WTC11 (cell line): ENCODE results near the gene GALNT2. TPM values are rescaled to one million over a fixed set of nuclear protein-coding genes. Genes with fewer than 3 reads are reported as not detected.

ENCODE experiments used
- ATAC-seq: fragments of 200-7000 bp; cut with Tn5 transposase; 2 replicates; pipeline ENCODE4 v1.10.0; 2021; ENCODE audit warnings: mild to moderate bottlenecking, moderate library complexity
- CTCF ChIA-PET: fragments of 300-600 bp; sonication (Branson Sonifier 250); formaldehyde crosslinking; loops from one replicate; lab custom pipeline; 2021; ENCODE audit warnings: antibody characterized with exemption; lab: Charles Lee
- POLR2A ChIA-PET: fragments of 350-600 bp; sonication (Branson Sonifier 250); formaldehyde crosslinking; loops from one replicate; lab custom pipeline; 2021; ENCODE audit warnings: antibody characterized with exemption; lab: Charles Lee
- DNase-seq: peaks from one replicate; pipeline ENCODE4 v3.0.0; 2021; ENCODE audit warnings: low spot score
- H3K27ac Mint-ChIP-seq: 2 replicates; pipeline ENCODE4 v1.8.0; 2021; ENCODE audit warnings: mixed read lengths
- H3K27me3 Mint-ChIP-seq: 2 replicates; pipeline ENCODE4 v1.8.0; 2021; ENCODE audit warnings: low read depth, mild to moderate bottlenecking, moderate library complexity, mixed read lengths
- H3K36me3 Mint-ChIP-seq: 2 replicates; pipeline ENCODE4 v1.8.0; 2021; ENCODE audit warnings: mixed read lengths
- H3K4me1 Mint-ChIP-seq: 2 replicates; pipeline ENCODE4 v1.8.0; 2022; ENCODE audit warnings: mixed read lengths
- H3K4me3 Mint-ChIP-seq: 2 replicates; pipeline ENCODE4 v1.8.0; 2021; ENCODE audit warnings: mild to moderate bottlenecking, moderate library complexity, mixed read lengths
- H3K9me3 Mint-ChIP-seq: 2 replicates; pipeline ENCODE4 v1.8.0; 2021; ENCODE audit warnings: mixed read lengths
- FOXJ3 ChIP-seq: sonication (generic); formaldehyde crosslinking; IDR thresholded peaks from 2 replicates; pipeline ENCODE4 v1.9.0; 2021; ENCODE audit warnings: missing genetic modification reagents, mild to moderate bottlenecking, borderline replicate concordance
- FOXP1 ChIP-seq: sonication (generic); formaldehyde crosslinking; IDR thresholded peaks from 2 replicates; pipeline ENCODE4 v1.8.0; 2022; ENCODE audit warnings: missing genetic modification reagents, mild to moderate bottlenecking, moderate library complexity, borderline replicate concordance
- GABPB1 ChIP-seq: sonication (generic); formaldehyde crosslinking; IDR thresholded peaks from 2 replicates; pipeline ENCODE4 v1.8.1; 2023; ENCODE audit warnings: mild to moderate bottlenecking, missing genetic modification reagents
- NFATC4 ChIP-seq: fragments of 250-450 bp; sonication (Bioruptor Pico); IDR thresholded peaks from 2 replicates; pipeline ENCODE4 v1.9.0; 2021; ENCODE audit warnings: mild to moderate bottlenecking
- NFE2L1 ChIP-seq: sonication (generic); formaldehyde crosslinking; IDR thresholded peaks from 2 replicates; pipeline ENCODE4 v1.8.1; 2023; ENCODE audit warnings: missing genetic modification reagents
- OVOL2 ChIP-seq: fragments of 250-450 bp; sonication (Bioruptor Pico); IDR thresholded peaks from 2 replicates; pipeline ENCODE4 v1.9.0; 2021; ENCODE audit warnings: mild to moderate bottlenecking, borderline replicate concordance
- SMAD3 ChIP-seq: sonication (generic); formaldehyde crosslinking; IDR thresholded peaks from 2 replicates; pipeline ENCODE4 v1.8.0; 2022; ENCODE audit warnings: missing genetic modification reagents, mild to moderate bottlenecking, borderline replicate concordance
- SOX15 ChIP-seq: fragments of 250-450 bp; sonication (Bioruptor Pico); IDR thresholded peaks from 2 replicates; pipeline ENCODE4 v1.9.0; 2021; ENCODE audit warnings: mild to moderate bottlenecking
- SP1 ChIP-seq: sonication (generic); formaldehyde crosslinking; conservative IDR thresholded peaks from 2 replicates; pipeline ENCODE4 v1.8.1; 2022; ENCODE audit warnings: missing genetic modification reagents
- TCF7 ChIP-seq: sonication (generic); formaldehyde crosslinking; IDR thresholded peaks from 2 replicates; pipeline ENCODE4 v1.8.0; 2022; ENCODE audit warnings: mild to moderate bottlenecking, low read depth, missing genetic modification reagents, moderate library complexity
- TP53 ChIP-seq: sonication (generic); formaldehyde crosslinking; IDR thresholded peaks from 2 replicates; pipeline ENCODE4 v1.8.1; 2023; ENCODE audit warnings: mild to moderate bottlenecking, missing genetic modification reagents
- ZNF121 ChIP-seq: sonication (generic); formaldehyde crosslinking; IDR thresholded peaks from 2 replicates; pipeline ENCODE4 v1.8.0; 2023; ENCODE audit warnings: missing genetic modification reagents
- total RNA-seq: library from RNA; stranded (reverse); gene quantifications from 3 replicates; pipeline ENCODE4 v1.2.3, GENCODE V29; 2021
- TF ChIP-seq, protein P1 (sequence below): sonication (generic); formaldehyde crosslinking; IDR thresholded peaks from 2 replicates; pipeline ENCODE4 v1.8.1; 2023; ENCODE audit warnings: mild to moderate bottlenecking, missing genetic modification reagents
- TF ChIP-seq, protein P2 (sequence below): sonication (generic); formaldehyde crosslinking; IDR thresholded peaks from 2 replicates; pipeline ENCODE4 v1.8.1; 2022; ENCODE audit warnings: mild to moderate bottlenecking, missing genetic modification reagents, moderate library complexity, borderline replicate concordance
- TF ChIP-seq, protein P3 (sequence below): fragments of 250-450 bp; sonication (Bioruptor Pico); IDR thresholded peaks from 2 replicates; pipeline ENCODE4 v1.9.0; 2021; ENCODE audit warnings: mild to moderate bottlenecking
- TF ChIP-seq, protein P4 (sequence below): sonication (generic); formaldehyde crosslinking; IDR thresholded peaks from 2 replicates; pipeline ENCODE4 v1.8.0; 2022; ENCODE audit warnings: mild to moderate bottlenecking, missing genetic modification reagents
- TF ChIP-seq, protein P5 (sequence below): sonication (generic); formaldehyde crosslinking; IDR thresholded peaks from 2 replicates; pipeline ENCODE4 v1.8.1; 2023; ENCODE audit warnings: mild to moderate bottlenecking, missing genetic modification reagents, borderline replicate concordance

The GALNT2 gene
- total RNA-seq, 1 experiment from 2014 or later = 74.8 TPM

DNA sequence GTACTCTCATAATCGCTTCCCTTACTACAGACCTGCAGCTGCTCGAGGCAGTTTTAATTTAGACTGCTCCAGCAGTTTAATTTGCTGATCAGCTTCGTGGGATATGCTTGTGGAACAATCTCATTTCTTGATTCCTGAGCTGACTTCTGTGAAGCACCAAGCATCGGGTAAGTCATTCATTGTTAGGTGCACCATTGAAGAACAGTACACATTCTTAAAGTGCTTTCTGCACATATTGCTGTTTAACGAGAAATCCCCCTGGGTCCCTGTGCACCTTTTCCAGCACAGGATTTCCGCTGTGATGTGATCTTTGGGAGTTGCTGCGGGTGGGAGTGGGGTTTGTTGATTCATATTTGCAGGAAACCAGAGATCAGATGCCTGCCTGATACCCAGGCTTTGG, 9.1 kb downstream of the GALNT2 start:
- ChIA-PET POLR2A (no interaction called here), CTCF (no interaction called here)
- TF ChIP-seq FOXP1 (CRISPR knock-in tag) = no peak
- TF ChIP-seq FOXJ3 (CRISPR knock-in tag) = no peak
- no peak for TF ChIP-seq OVOL2 (CRISPR knock-in tag)
- no peak for TF ChIP-seq GABPB1 (CRISPR knock-in tag)
- no peak for TF ChIP-seq NFE2L1 (CRISPR knock-in tag)
- no peak for TF ChIP-seq NFATC4 (CRISPR knock-in tag)
- H3K4me3 Mint-ChIP-seq = no peak overlapping the region
- H3K9me3 Mint-ChIP-seq = no peaks in the 10 kb centered on the region
- no peak for ATAC-seq
- peak overlapping the region; percentile 10; the same call in 1 of the 2 replicates for H3K27ac Mint-ChIP-seq
- H3K27me3 Mint-ChIP-seq = no peaks in the 10 kb centered on the region
- peaks cover 51% of the 10 kb centered on the region for H3K4me1 Mint-ChIP-seq
- DNase-seq = no peak
- H3K36me3 Mint-ChIP-seq = peaks cover under 1% of the 10 kb centered on the region; the same call in 1 of the 2 replicates

DNA sequence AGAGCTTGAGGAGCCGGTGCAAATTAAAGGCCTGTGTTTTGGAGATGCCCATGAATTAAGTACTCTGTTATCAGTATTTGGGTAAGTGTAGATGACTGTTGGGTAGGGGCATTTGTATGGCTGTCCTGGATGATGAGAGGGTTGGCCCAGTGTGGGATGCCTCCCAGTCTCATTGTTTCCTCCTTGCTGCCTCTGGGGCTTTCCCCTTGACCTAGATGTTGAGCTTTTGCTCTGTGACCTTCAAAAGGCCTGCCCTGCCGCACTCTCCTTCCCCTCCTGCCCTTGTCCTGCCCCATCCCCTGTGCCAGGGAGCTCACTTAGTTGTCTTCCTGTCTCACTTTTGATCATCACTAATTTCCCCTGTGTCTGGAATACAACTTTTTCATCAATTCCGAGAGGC, 10.0 kb downstream of the GALNT2 start:
- ChIA-PET POLR2A (no interaction called here), CTCF (interaction anchor here (0.8 to 1.4 kb wide), 2 partner anchors 14 to 105 kb away, joined by 3 read pairs; no protein-coding TSS in a partner anchor)
- Mint-ChIP-seq H3K36me3 (peaks cover 10% of the 10 kb centered on the region), H3K9me3 (peaks cover 4% of the 10 kb centered on the region), H3K27me3 (no peaks in the 10 kb centered on the region), H3K27ac (no peak overlapping the region), H3K4me3 (no peak overlapping the region), H3K4me1 (peaks cover 42% of the 10 kb centered on the region)
- DNase-seq = no peak
- no peak for ATAC-seq
- no peak for TF ChIP-seq TCF7 (CRISPR knock-in tag)

DNA sequence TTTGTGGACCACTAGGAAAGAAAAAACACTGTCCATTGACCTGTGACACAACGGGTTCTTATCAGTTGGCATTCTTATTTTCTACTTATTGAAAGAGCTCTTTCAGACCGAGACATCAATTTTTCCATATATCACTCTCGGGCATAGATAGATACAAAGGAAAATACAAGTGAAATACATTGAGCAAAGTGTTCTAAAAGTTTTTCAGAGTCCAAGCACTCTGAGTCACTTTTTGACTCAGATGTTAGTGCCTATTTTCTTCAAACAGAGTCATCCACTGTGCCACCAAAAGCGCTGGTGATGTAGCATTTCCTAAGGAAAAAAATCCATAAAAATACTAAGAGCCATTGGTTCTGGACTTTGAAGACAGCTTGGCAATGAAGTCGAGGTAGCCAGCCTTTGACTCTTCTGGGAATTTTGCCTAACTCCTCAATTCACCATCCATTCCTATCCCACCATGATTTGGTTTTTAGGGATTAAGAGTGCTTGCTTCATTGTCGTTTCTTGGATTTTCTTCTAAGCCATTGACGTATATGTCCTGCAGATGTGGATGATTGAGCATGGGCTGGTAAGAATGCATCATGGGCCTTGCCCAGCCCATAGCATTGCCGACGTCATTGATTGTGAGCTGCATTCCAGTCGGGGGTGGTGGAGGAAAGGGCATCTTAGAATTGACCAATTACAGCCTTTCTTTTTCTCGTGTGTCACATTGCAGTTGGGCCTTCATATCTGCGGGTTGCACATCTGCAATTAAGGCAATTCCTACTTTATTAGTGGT, 10.6 kb downstream of the GALNT2 start:
- no peak for DNase-seq
- Mint-ChIP-seq H3K9me3 (peaks cover 11% of the 10 kb centered on the region), H3K27ac (no peak overlapping the region), H3K36me3 (peaks cover 16% of the 10 kb centered on the region), H3K4me3 (no peak overlapping the region), H3K4me1 (peaks cover 40% of the 10 kb centered on the region), H3K27me3 (peaks cover under 1% of the 10 kb centered on the region; the same call in 1 of the 2 replicates)
- ChIA-PET POLR2A (no interaction called here), CTCF (interaction anchor here (0.8 to 1.4 kb wide), 2 partner anchors 14 to 105 kb away, joined by 3 read pairs; no protein-coding TSS in a partner anchor)
- ATAC-seq = no peak
- TF ChIP-seq SMAD3 (no peak), SP1 (no peak)

DNA sequence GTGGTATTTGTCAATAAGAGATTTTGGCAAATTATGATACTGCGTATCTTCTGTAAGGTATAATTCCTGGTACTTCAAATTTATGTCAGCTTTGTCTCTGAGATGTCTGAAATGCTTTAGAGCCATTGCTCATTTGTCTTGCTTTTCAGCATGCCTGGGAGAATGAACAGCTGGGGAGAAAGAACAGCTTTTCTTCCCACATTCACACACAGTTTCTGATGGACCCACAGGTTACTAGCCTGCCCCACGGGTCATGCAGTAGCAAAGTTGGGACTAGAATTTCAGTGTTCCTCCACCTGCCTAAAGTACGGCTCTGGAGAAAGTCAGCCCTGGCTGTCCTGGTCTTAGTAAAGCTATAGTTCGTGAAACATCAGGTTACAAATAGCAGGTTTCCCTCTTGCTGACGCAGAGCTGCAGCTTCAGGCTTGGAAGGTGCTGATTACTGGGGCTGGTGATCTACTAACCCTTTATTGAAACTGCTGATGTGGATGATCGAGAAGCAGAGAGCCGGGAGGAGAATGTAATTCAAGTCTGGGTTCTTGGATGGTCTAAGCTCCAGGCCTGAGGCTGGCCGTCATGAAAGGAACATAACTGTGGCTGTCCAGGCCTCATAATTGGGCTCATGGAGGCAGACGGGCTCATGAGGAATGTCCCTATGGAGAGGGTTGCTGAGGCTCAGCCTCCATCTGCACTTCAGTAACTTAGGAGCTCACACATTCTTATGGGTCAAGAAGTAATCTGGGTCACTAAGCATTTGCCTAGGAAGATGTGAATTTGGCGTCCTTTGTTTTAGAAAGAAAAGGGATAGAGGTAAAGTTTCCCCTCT, 12.4 kb downstream of the GALNT2 start:
- Mint-ChIP-seq H3K9me3 (peaks cover 14% of the 10 kb centered on the region), H3K4me3 (no peak overlapping the region), H3K27ac (no peak overlapping the region), H3K27me3 (peaks cover 3% of the 10 kb centered on the region; the same call in 1 of the 2 replicates), H3K4me1 (peaks cover 36% of the 10 kb centered on the region), H3K36me3 (peaks cover 18% of the 10 kb centered on the region)
- DNase-seq = no peak
- ChIA-PET POLR2A (interaction anchor here (0.7 to 1.3 kb wide), 2 partner anchors 9 to 12 kb away, joined by 3 read pairs; no protein-coding TSS in a partner anchor), CTCF (interaction anchor here (1.5 kb wide), 1 partner anchor 12 kb away, joined by 3 read pairs; no protein-coding TSS in a partner anchor)
- no peak for ATAC-seq
- TF ChIP-seq, protein P1, sequence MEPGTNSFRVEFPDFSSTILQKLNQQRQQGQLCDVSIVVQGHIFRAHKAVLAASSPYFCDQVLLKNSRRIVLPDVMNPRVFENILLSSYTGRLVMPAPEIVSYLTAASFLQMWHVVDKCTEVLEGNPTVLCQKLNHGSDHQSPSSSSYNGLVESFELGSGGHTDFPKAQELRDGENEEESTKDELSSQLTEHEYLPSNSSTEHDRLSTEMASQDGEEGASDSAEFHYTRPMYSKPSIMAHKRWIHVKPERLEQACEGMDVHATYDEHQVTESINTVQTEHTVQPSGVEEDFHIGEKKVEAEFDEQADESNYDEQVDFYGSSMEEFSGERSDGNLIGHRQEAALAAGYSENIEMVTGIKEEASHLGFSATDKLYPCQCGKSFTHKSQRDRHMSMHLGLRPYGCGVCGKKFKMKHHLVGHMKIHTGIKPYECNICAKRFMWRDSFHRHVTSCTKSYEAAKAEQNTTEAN (CRISPR knock-in tag) = no peak
- TF ChIP-seq, protein P2, sequence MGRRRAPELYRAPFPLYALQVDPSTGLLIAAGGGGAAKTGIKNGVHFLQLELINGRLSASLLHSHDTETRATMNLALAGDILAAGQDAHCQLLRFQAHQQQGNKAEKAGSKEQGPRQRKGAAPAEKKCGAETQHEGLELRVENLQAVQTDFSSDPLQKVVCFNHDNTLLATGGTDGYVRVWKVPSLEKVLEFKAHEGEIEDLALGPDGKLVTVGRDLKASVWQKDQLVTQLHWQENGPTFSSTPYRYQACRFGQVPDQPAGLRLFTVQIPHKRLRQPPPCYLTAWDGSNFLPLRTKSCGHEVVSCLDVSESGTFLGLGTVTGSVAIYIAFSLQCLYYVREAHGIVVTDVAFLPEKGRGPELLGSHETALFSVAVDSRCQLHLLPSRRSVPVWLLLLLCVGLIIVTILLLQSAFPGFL (CRISPR knock-in tag) = no peak
- TF ChIP-seq TP53 (CRISPR knock-in tag) (no peak), SOX15 (CRISPR knock-in tag) (no peak), ZNF121 (CRISPR knock-in tag) (no peak)
- TF ChIP-seq, protein P3, sequence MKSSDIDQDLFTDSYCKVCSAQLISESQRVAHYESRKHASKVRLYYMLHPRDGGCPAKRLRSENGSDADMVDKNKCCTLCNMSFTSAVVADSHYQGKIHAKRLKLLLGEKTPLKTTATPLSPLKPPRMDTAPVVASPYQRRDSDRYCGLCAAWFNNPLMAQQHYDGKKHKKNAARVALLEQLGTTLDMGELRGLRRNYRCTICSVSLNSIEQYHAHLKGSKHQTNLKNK (CRISPR knock-in tag) = no peak
- TF ChIP-seq, protein P4, sequence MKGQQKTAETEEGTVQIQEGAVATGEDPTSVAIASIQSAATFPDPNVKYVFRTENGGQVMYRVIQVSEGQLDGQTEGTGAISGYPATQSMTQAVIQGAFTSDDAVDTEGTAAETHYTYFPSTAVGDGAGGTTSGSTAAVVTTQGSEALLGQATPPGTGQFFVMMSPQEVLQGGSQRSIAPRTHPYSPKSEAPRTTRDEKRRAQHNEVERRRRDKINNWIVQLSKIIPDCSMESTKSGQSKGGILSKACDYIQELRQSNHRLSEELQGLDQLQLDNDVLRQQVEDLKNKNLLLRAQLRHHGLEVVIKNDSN (CRISPR knock-in tag) = no peak
- TF ChIP-seq, protein P5, sequence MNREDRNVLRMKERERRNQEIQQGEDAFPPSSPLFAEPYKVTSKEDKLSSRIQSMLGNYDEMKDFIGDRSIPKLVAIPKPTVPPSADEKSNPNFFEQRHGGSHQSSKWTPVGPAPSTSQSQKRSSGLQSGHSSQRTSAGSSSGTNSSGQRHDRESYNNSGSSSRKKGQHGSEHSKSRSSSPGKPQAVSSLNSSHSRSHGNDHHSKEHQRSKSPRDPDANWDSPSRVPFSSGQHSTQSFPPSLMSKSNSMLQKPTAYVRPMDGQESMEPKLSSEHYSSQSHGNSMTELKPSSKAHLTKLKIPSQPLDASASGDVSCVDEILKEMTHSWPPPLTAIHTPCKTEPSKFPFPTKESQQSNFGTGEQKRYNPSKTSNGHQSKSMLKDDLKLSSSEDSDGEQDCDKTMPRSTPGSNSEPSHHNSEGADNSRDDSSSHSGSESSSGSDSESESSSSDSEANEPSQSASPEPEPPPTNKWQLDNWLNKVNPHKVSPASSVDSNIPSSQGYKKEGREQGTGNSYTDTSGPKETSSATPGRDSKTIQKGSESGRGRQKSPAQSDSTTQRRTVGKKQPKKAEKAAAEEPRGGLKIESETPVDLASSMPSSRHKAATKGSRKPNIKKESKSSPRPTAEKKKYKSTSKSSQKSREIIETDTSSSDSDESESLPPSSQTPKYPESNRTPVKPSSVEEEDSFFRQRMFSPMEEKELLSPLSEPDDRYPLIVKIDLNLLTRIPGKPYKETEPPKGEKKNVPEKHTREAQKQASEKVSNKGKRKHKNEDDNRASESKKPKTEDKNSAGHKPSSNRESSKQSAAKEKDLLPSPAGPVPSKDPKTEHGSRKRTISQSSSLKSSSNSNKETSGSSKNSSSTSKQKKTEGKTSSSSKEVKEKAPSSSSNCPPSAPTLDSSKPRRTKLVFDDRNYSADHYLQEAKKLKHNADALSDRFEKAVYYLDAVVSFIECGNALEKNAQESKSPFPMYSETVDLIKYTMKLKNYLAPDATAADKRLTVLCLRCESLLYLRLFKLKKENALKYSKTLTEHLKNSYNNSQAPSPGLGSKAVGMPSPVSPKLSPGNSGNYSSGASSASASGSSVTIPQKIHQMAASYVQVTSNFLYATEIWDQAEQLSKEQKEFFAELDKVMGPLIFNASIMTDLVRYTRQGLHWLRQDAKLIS (CRISPR knock-in tag) = no peak
